ENCODE data around the gene DTNBP1. TPM values are rescaled to one million over a fixed set of nuclear protein-coding genes. Genes with fewer than 3 reads are reported as not detected.

Gene DTNBP1
- total RNA-seq, 1 experiment from 2014 or later = 13.5 TPM

- no TSS peak for BruUV-seq (replicated peaks)
- intact Hi-C loops (cut with micrococcal nuclease) = loop anchor here (2.0 to 5.0 kb wide), 5 partner anchors 129 to 1709 kb away; partner anchors contain the start of gene JARID2
- Mint-ChIP-seq H3K4me3 (ENCODE audit: unreplicated experiment) (no peak overlapping the region), H3K4me1 (ENCODE audit: insufficient read depth, unreplicated experiment) (peaks cover 12% of the 10 kb centered on the region), H3K36me3 (ENCODE audit: insufficient read depth, unreplicated experiment) (no peaks in the 10 kb centered on the region), H3K27me3 (ENCODE audit: insufficient read depth, unreplicated experiment) (no peaks in the 10 kb centered on the region), H3K27ac (ENCODE audit: low read depth, unreplicated experiment) (peak overlapping the region; percentile 85), H3K9me3 (ENCODE audit: unreplicated experiment) (no peaks in the 10 kb centered on the region)
- CTCF ChIA-PET = interaction anchor here (0.8 to 1.7 kb wide), 6 partner anchors 10 to 107 kb away, joined by 3 to 8 read pairs (median 4); no protein-coding TSS in a partner anchor
- POLR2A ChIA-PET = interaction anchor here (0.6 to 1.7 kb wide), 5 partner anchors 11 to 1494 kb away, joined by 3 to 4 read pairs (median 3); no protein-coding TSS in a partner anchor
- TF ChIP-seq CTCF (IDR thresholded peaks at IDR 0.05; ENCODE audit: unreplicated experiment) = no peak
- DNase-seq (ENCODE audit: unreplicated experiment) = peak; percentile 21
Observed at GRCh38 chr6:15621203-15622044, 41.4 kb downstream of the DTNBP1 start.

GRCh38 chr6:15620611-15621010 is 42.2 kb downstream of the DTNBP1 start:
- H3K4me3 Mint-ChIP-seq (ENCODE audit: unreplicated experiment) = no peak overlapping the region
- no peak for TF ChIP-seq CTCF (IDR thresholded peaks at IDR 0.05; ENCODE audit: unreplicated experiment)
- ChIA-PET CTCF (interaction anchor here (0.6 to 1.7 kb wide), 7 partner anchors 11 to 1825 kb away, joined by 3 to 8 read pairs (median 3); no protein-coding TSS in a partner anchor), POLR2A (interaction anchor here (0.8 to 1.1 kb wide), 3 partner anchors 41 to 372 kb away, joined by 3 to 4 read pairs (median 3); no protein-coding TSS in a partner anchor)
- H3K27me3 Mint-ChIP-seq (ENCODE audit: insufficient read depth, unreplicated experiment) = no peaks in the 10 kb centered on the region
- intact Hi-C loops (cut with micrococcal nuclease) = loop anchor here (5.0 kb wide), 3 partner anchors 128 to 1488 kb away; partner anchors contain the start of gene JARID2
- no TSS peak for BruUV-seq (replicated peaks)
- no peak for DNase-seq (ENCODE audit: unreplicated experiment)
- no peaks in the 10 kb centered on the region for H3K36me3 Mint-ChIP-seq (ENCODE audit: insufficient read depth, unreplicated experiment)
- H3K4me1 Mint-ChIP-seq (ENCODE audit: insufficient read depth, unreplicated experiment) = peaks cover 19% of the 10 kb centered on the region
- no peak overlapping the region for H3K27ac Mint-ChIP-seq (ENCODE audit: low read depth, unreplicated experiment)
- no peaks in the 10 kb centered on the region for H3K9me3 Mint-ChIP-seq (ENCODE audit: unreplicated experiment)

- H3K9me3 Mint-ChIP-seq (ENCODE audit: unreplicated experiment) = no peaks in the 10 kb centered on the region
- POLR2A ChIA-PET = interaction anchor here (0.6 kb wide), 1 partner anchor 11 kb away, joined by 3 read pairs; no protein-coding TSS in a partner anchor
- no peak overlapping the region for H3K4me3 Mint-ChIP-seq (ENCODE audit: unreplicated experiment)
- H3K4me1 Mint-ChIP-seq (ENCODE audit: insufficient read depth, unreplicated experiment) = peaks cover 19% of the 10 kb centered on the region
- H3K27ac Mint-ChIP-seq (ENCODE audit: low read depth, unreplicated experiment) = no peak overlapping the region
- H3K36me3 Mint-ChIP-seq (ENCODE audit: insufficient read depth, unreplicated experiment) = peaks cover 4% of the 10 kb centered on the region
- no TSS peak for BruUV-seq (replicated peaks)
- DNase-seq (ENCODE audit: unreplicated experiment) = no peak
- no peaks in the 10 kb centered on the region for H3K27me3 Mint-ChIP-seq (ENCODE audit: insufficient read depth, unreplicated experiment)
- CTCF ChIA-PET = interaction anchor here (0.9 to 1.3 kb wide), 3 partner anchors 100 to 1824 kb away, joined by 3 to 5 read pairs (median 3); no protein-coding TSS in a partner anchor
- no peak for TF ChIP-seq CTCF (IDR thresholded peaks at IDR 0.05; ENCODE audit: unreplicated experiment)
- intact Hi-C loops (cut with micrococcal nuclease) = no loop called here
Observed at GRCh38 chr6:15619330-15619729, 43.5 kb downstream of the DTNBP1 start.

- TF ChIP-seq CTCF (IDR thresholded peaks at IDR 0.05; ENCODE audit: unreplicated experiment) = no peak
- no peaks in the 10 kb centered on the region for H3K27me3 Mint-ChIP-seq (ENCODE audit: insufficient read depth, unreplicated experiment)
- peaks cover 19% of the 10 kb centered on the region for H3K4me1 Mint-ChIP-seq (ENCODE audit: insufficient read depth, unreplicated experiment)
- no peak for DNase-seq (ENCODE audit: unreplicated experiment)
- no peaks in the 10 kb centered on the region for H3K9me3 Mint-ChIP-seq (ENCODE audit: unreplicated experiment)
- H3K36me3 Mint-ChIP-seq (ENCODE audit: insufficient read depth, unreplicated experiment) = peaks cover 8% of the 10 kb centered on the region
- no peak overlapping the region for H3K27ac Mint-ChIP-seq (ENCODE audit: low read depth, unreplicated experiment)
- H3K4me3 Mint-ChIP-seq (ENCODE audit: unreplicated experiment) = no peak overlapping the region
- BruUV-seq (replicated peaks) = no TSS peak
- ChIA-PET CTCF (interaction anchor here (0.7 to 1.2 kb wide), 3 partner anchors 99 to 1572 kb away, joined by 3 to 5 read pairs (median 4); no protein-coding TSS in a partner anchor), POLR2A (no interaction called here)
- intact Hi-C loops (cut with micrococcal nuclease) = no loop called here
Observed at GRCh38 chr6:15618685-15619084, 44.1 kb downstream of the DTNBP1 start.
